Measurements from ENCODE around the gene UFSP1. TPM values are rescaled to one million over a fixed set of nuclear protein-coding genes. Genes with fewer than 3 reads are reported as not detected.

The UFSP1 gene
- total RNA-seq, 1 donor from 2014 or later = 2.4 TPM

GRCh38 chr7:100874300-100874576 lies 15.3 kb downstream of the UFSP1 start:
- TF ChIP-seq CTCF (IDR thresholded peaks at IDR 0.05; ENCODE audit: borderline replicate concordance) = no peak
- Histone ChIP-seq H3K36me3 (peaks cover 70% of the 10 kb centered on the region), H3K4me1 (peaks cover 52% of the 10 kb centered on the region), H3K27me3 (ENCODE audit: low read depth) (no peaks in the 10 kb centered on the region), H3K27ac (replicated peaks) (peak overlapping the region; percentile 92), H3K4me3 (peak overlapping the region; percentile 96), H3K9me3 (replicated peaks) (no peaks in the 10 kb centered on the region)
- no peak for DNase-seq
- intact Hi-C loops (cut with micrococcal nuclease) = no loop called here

GRCh38 chr7:100873599-100874299 lies 15.8 kb downstream of the UFSP1 start:
- H3K27ac ChIP-seq (replicated peaks) = peak overlapping the region; percentile 92
- no peaks in the 10 kb centered on the region for H3K27me3 ChIP-seq (ENCODE audit: low read depth)
- DNase-seq = no peak
- intact Hi-C loops (cut with micrococcal nuclease) = no loop called here
- H3K9me3 ChIP-seq (replicated peaks) = no peaks in the 10 kb centered on the region
- peaks cover 65% of the 10 kb centered on the region for H3K36me3 ChIP-seq
- peak overlapping the region; percentile 96 for H3K4me3 ChIP-seq
- no peak for TF ChIP-seq CTCF (IDR thresholded peaks at IDR 0.05; ENCODE audit: borderline replicate concordance)
- peaks cover 52% of the 10 kb centered on the region for H3K4me1 ChIP-seq

- H3K36me3 ChIP-seq = peaks cover 31% of the 10 kb centered on the region
These were observed 21.6 kb downstream of the UFSP1 start for GRCh38 chr7:100867776-100868485.

GRCh38 chr7:100867040-100867775 lies 22.3 kb downstream of the UFSP1 start, which contains the start of gene TRIP6:
TSS of gene TRIP6 (plus strand) at chr7:100867387. CDS start at chr7:100867498, 111 bp downstream.
- H3K27me3 ChIP-seq (ENCODE audit: low read depth) = no peaks in the 10 kb centered on the region
- H3K27ac ChIP-seq (replicated peaks) = peak within 1 kb of the TSS; percentile 91
- intact Hi-C loops (cut with micrococcal nuclease) = no loop called here
- no peak for TF ChIP-seq CTCF (IDR thresholded peaks at IDR 0.05; ENCODE audit: borderline replicate concordance)
- peaks cover 47% of the 10 kb centered on the region for H3K4me1 ChIP-seq
- peaks cover 23% of the 10 kb centered on the region for H3K36me3 ChIP-seq
- no peaks in the 10 kb centered on the region for H3K9me3 ChIP-seq (replicated peaks)
- peak; percentile 88 for DNase-seq
- H3K4me3 ChIP-seq = peak within 1 kb of the TSS; percentile 84

More at GRCh38 chr7:100867776-100868485, 21.6 kb downstream of the UFSP1 start:
- Histone ChIP-seq H3K4me3 (peak overlapping the region; percentile 84), H3K9me3 (replicated peaks) (no peaks in the 10 kb centered on the region), H3K27me3 (ENCODE audit: low read depth) (no peaks in the 10 kb centered on the region), H3K27ac (replicated peaks) (peak overlapping the region; percentile 91), H3K4me1 (peaks cover 46% of the 10 kb centered on the region)
- intact Hi-C loops (cut with micrococcal nuclease) = no loop called here
- no peak for DNase-seq
- no peak for TF ChIP-seq CTCF (IDR thresholded peaks at IDR 0.05; ENCODE audit: borderline replicate concordance)

GRCh38 chr7:100866729-100867039 lies 22.8 kb downstream of the UFSP1 start:
- peaks cover 47% of the 10 kb centered on the region for H3K4me1 ChIP-seq
- intact Hi-C loops (cut with micrococcal nuclease) = no loop called here
- TF ChIP-seq CTCF (IDR thresholded peaks at IDR 0.05; ENCODE audit: borderline replicate concordance) = no peak
- DNase-seq = no peak
- no peaks in the 10 kb centered on the region for H3K27me3 ChIP-seq (ENCODE audit: low read depth)
- H3K4me3 ChIP-seq = peak overlapping the region; percentile 84
- peaks cover 19% of the 10 kb centered on the region for H3K36me3 ChIP-seq
- H3K27ac ChIP-seq (replicated peaks) = peak overlapping the region; percentile 91
- no peaks in the 10 kb centered on the region for H3K9me3 ChIP-seq (replicated peaks)
